GM12878 (cell line): ENCODE measurements around the gene PITPNB. TPM values are rescaled to one million over a fixed set of nuclear protein-coding genes. Genes with fewer than 3 reads are reported as not detected.

Source experiments
- ATAC-seq: fragments of 200-7000 bp; cut with Tn5 transposase; 3 replicates; pipeline ENCODE4 v1.9.1; 2020; ENCODE audit warnings: mild to moderate bottlenecking, moderate library complexity
- BruUV-seq: library from RNA; stranded (reverse); fragments of 400-500 nt; replicated peaks from 2 replicates; lab custom pipeline; 2021; lab: Mats Ljungman, UMichigan
- CTCF ChIA-PET: fragments of 300-600 bp; sonication (Branson Sonifier 250); formaldehyde crosslinking; extraction: SDS; loops from one replicate; lab custom pipeline; 2021; ENCODE audit warnings: inconsistent platforms; lab: Yijun Ruan, JAX
- POLR2A ChIA-PET: fragments of 350-600 bp; formaldehyde crosslinking; extraction: SDS; loops from one replicate; lab custom pipeline; 2021; ENCODE audit warnings: inconsistent platforms; lab: Charles Lee
- RAD21 ChIA-PET: fragments of 300-600 bp; sonication (Branson Sonifier 250); formaldehyde crosslinking; loops from one replicate; lab custom pipeline; 2023; ENCODE audit warnings: antibody characterized with exemption; ENCODE audit not compliant: unreplicated experiment; lab: Charles Lee
- SMC1A ChIA-PET: fragments of 300-600 bp; sonication (Branson Sonifier 250); formaldehyde crosslinking; loops from one replicate; lab custom pipeline; 2023; ENCODE audit not compliant: unreplicated experiment, uncharacterized antibody; lab: Charles Lee
- DNase-seq: peaks from one replicate; pipeline ENCODE4 v3.0.0-alpha.2; 2011; ENCODE audit warnings: low read depth, low spot score
- FAIRE-seq: peaks from 3 replicates; lab custom pipeline; 2011; peaks lifted over from hg19 to GRCh38; lab: Jason Lieb, UNC
- H2AFZ ChIP-seq: 2 replicates; pipeline ENCODE4 v1.6.0; 2011; ENCODE audit warnings: low read depth, low read length, control low read depth; ENCODE audit not compliant: control insufficient read depth
- H3K27ac ChIP-seq: 2 replicates; pipeline ENCODE4 v1.5.1; 2011; ENCODE audit warnings: control low read depth; ENCODE audit not compliant: control insufficient read depth, insufficient read depth
- H3K27me3 ChIP-seq, 2 experiments: replicated peaks in 1 of 2; 2 replicates each; pipeline versions ENCODE4 v1.6.0 to v1.6.1; 2011; ENCODE audit warnings: low read length in 1 of 2; ENCODE audit not compliant: control insufficient read depth in 2 of 2, insufficient read depth in 2 of 2
- H3K36me3 ChIP-seq, 2 experiments: 2 replicates each; pipeline ENCODE4 v1.5.1; 2011; ENCODE audit warnings: low read length in 1 of 2; ENCODE audit not compliant: control insufficient read depth in 2 of 2, insufficient read depth in 2 of 2
- H3K4me1 ChIP-seq: 2 replicates; pipeline ENCODE4 v1.6.1; 2011; ENCODE audit warnings: mild to moderate bottlenecking, low read length, moderate library complexity, mixed read lengths; ENCODE audit not compliant: control insufficient read depth, insufficient read depth
- H3K4me2 ChIP-seq: 2 replicates; pipeline ENCODE4 v1.6.0; 2011; ENCODE audit warnings: control low read depth; ENCODE audit not compliant: control insufficient read depth, insufficient read depth
- H3K4me3 ChIP-seq: fragments of 200-600 bp; sonication (generic); 2 replicates; pipeline ENCODE4 v1.5.1; 2016
- H3K79me2 ChIP-seq: 2 replicates; pipeline ENCODE4 v1.6.0; 2011; ENCODE audit warnings: low read length; ENCODE audit not compliant: control insufficient read depth, insufficient read depth
- H3K9ac ChIP-seq: 2 replicates; pipeline ENCODE4 v1.8.0; 2011; ENCODE audit warnings: low read length, control low read depth, mixed read lengths; ENCODE audit not compliant: control insufficient read depth, insufficient read depth
- H3K9me3 ChIP-seq: replicated peaks from 3 replicates; pipeline ENCODE4 v1.5.1; 2011; ENCODE audit warnings: mild to moderate bottlenecking, low read length; ENCODE audit not compliant: control insufficient read depth, insufficient read depth
- H4K20me1 ChIP-seq: 2 replicates; pipeline ENCODE4 v1.6.0; 2011; ENCODE audit not compliant: control insufficient read depth, insufficient read depth
- BHLHE40 ChIP-seq, 2 experiments: fragments of 450-650 bp in 1 of 2; IDR thresholded peaks; 2 replicates each; pipeline ENCODE4 v1.6.1; 2011 to 2017; ENCODE audit warnings: low read depth in 2 of 2, borderline replicate concordance in 1 of 2, improper control_type of control experiment in 1 of 2, low read length in 1 of 2, mild to moderate bottlenecking in 1 of 2
- ETV6 ChIP-seq, 2 experiments: fragments of 450-650 bp in 1 of 2; IDR thresholded peaks in 1 of 2; conservative IDR thresholded peaks in 1 of 2; 2 replicates each; pipeline ENCODE4 v1.6.1; 2014; ENCODE audit warnings: antibody characterized with exemption in 1 of 2, borderline replicate concordance in 1 of 2, low read depth in 1 of 2, mild to moderate bottlenecking in 1 of 2, moderate library complexity in 1 of 2
- MLLT1 ChIP-seq: fragments of 450-650 bp; IDR thresholded peaks from 2 replicates; pipeline ENCODE4 v1.6.1; 2016; ENCODE audit warnings: mild to moderate bottlenecking
- RELB ChIP-seq: fragments of 450-650 bp; IDR thresholded peaks from 2 replicates; pipeline ENCODE4 v1.6.1; 2017; ENCODE audit warnings: low read depth, mild to moderate bottlenecking, moderate library complexity
- REST ChIP-seq: IDR thresholded peaks from 2 replicates; pipeline ENCODE4 v1.6.1; 2012; ENCODE audit warnings: mild to moderate bottlenecking, low read depth, low read length
- WGBS: methylation state at CpG from one replicate; pipeline ENCODE4 v1.1.6; 2016; ENCODE audit warnings: low lambda C conversion rate; ENCODE audit not compliant: insufficient replicate concordance, insufficient coverage; ENCODE audit errors: missing lambda C conversion rate; 5-methylcytosine and 5-hydroxymethylcytosine counted together
- in situ Hi-C: fragments of 300-500 bp; cut with MboI; formaldehyde crosslinking; loops from 9 replicates; pipeline ENCODE4 v1.14.3; 2018; ENCODE audit warnings: mixed read lengths
- intact Hi-C: fragments of 100-400 bp; cut with micrococcal nuclease; formaldehyde crosslinking; loops from one replicate; pipeline ENCODE4 v1.14.2; 2022; ENCODE audit not compliant: unreplicated experiment
- polyA plus RNA-seq, 11 experiments: library from polyadenylated mRNA; depleted of rRNA in 4 of 11; unstranded in 6 of 11; stranded (reverse) in 5 of 11; fragments of >200 nt; fragmentation: Nextera tagmentation in 4 of 11; fragmentation: Illumina TruSeq in 1 of 11; extraction: Ambion mirVana in 4 of 11; extraction: Trizol in 1 of 11; gene quantifications; 1 replicate in 1 of 11; 2 replicates in 10 of 11; pipeline versions ENCODE4 v1.2.1 to v1.2.3, GENCODE V29; 2011 to 2016; ENCODE audit warnings: inconsistent platforms in 2 of 11, missing spikeins in 2 of 11, low read depth in 1 of 11
- total RNA-seq, 4 experiments: library from RNA; depleted of rRNA in 3 of 4; stranded (reverse); fragments of >200 nt in 3 of 4; fragmentation: Illumina TruSeq in 1 of 4; extraction: Trizol in 1 of 4; gene quantifications; 2 replicates each; pipeline versions ENCODE4 v1.2.1 to v1.2.3, GENCODE V29; 2013 to 2021

PITPNB gene
- total and polyA plus RNA-seq, 10 of the 15 experiments (the other 5 are each of a cell fraction or from before 2014, with no cell fraction given) = 19.7 to 116 (median 64.9) TPM

GRCh38 chr22:27895600-27895999 lies 23.5 kb downstream of the PITPNB start (continued):
- TF ChIP-seq BHLHE40 (IDR thresholded peaks at IDR 0.05; ENCODE audit: borderline replicate concordance in 1 of 2, low read depth in 2 of 2, low read length in 1 of 2) (peak in 1 of 2 experiments; percentile 51; a peak in 2 of 4 replicates), REST (no peak), ETV6 (conservative IDR thresholded peaks at IDR 0.05 in 1 of 2, IDR thresholded peaks at IDR 0.05 in 1 of 2; ENCODE audit: borderline replicate concordance in 1 of 2, low read depth in 1 of 2) (no peak), MLLT1 (no peak)

GRCh38 chr22:27892811-27893210 lies 26.2 kb downstream of the PITPNB start:
- CTCF ChIA-PET = interaction anchor here (0.7 to 0.8 kb wide), 3 partner anchors 24 to 115 kb away, joined by 3 read pairs; partner anchors contain the start of gene PITPNB
- in situ Hi-C loops (no loop called here), intact Hi-C loops (no loop called here)
- Histone ChIP-seq H4K20me1 (no peaks in the 10 kb centered on the region; the same call in 1 of the 2 replicates), H3K36me3 (peaks cover 16 to 36% of the 10 kb centered on the region in 2 experiments), H3K27me3 (no peaks in the 10 kb centered on the region), H3K4me3 (no peak overlapping the region), H3K27ac (no peak overlapping the region), H3K9me3 (no peaks in the 10 kb centered on the region), H3K4me2 (no peak overlapping the region), H3K79me2 (no peaks in the 10 kb centered on the region; the same call in none of the 2 replicates), H2AFZ (no peak overlapping the region), H3K9ac (no peak overlapping the region), H3K4me1 (peaks cover 19% of the 10 kb centered on the region)
- RAD21 ChIA-PET = interaction anchor here (0.6 kb wide), 1 partner anchor 1141 kb away, joined by 3 read pairs; no protein-coding TSS in a partner anchor
- WGBS = 86% methylated on average over 5 of the region's 5 CpGs
- DNase-seq (no peak), ATAC-seq (no peak), FAIRE-seq (no peak)
- SMC1A ChIA-PET = interaction anchor here (0.6 to 8.1 kb wide), 4 partner anchors 10 to 635 kb away, joined by 3 to 65 read pairs (median 6); partner anchors contain the start of gene PITPNB
- POLR2A ChIA-PET = no interaction called here
- no peak for TF ChIP-seq RELB
- no TSS peak for BruUV-seq
